HG03442 (cell line): ENCODE measurements around the gene ADD1.

Experiments
- ATAC-seq: cut with Tn5 transposase; IDR thresholded peaks from one replicate; pipeline ENCODE4 v1.9.1; 2021; ENCODE audit warnings: mild to moderate bottlenecking, moderate library complexity; ENCODE audit not compliant: unreplicated experiment

ADD1 gene

GRCh38 chr4:2858451-2859217 lies 15.0 kb downstream of the ADD1 start:
- no peak for ATAC-seq

DNA sequence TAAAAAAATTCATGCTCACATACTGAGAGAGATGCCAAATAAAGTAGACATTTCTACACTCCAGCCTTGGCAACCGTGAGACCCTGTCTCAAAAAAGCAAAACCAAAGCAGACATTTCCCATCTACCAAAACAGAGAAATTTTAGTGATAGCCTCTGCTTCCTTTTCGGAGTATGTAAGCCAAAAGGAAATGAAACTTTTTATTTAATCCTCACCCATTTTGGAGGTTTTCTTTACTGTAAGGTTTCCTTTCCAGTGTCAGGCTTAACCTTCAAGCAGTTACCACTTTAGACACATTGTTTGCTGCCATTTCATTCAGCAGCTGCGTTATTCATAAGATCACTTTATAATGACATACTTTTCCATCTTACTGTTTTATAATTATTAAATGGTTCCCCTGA lies 15.9 kb downstream of the ADD1 start:
- no peak for ATAC-seq

- ATAC-seq, result no peak
Observed at GRCh38 chr4:2860391-2861348, 17.0 kb downstream of the ADD1 start.

- no peak for ATAC-seq
Observed at GRCh38 chr4:2861631-2862436, 18.2 kb downstream of the ADD1 start.

- no peak for ATAC-seq
Observed at GRCh38 chr4:2862528-2862927, 18.9 kb downstream of the ADD1 start.

DNA sequence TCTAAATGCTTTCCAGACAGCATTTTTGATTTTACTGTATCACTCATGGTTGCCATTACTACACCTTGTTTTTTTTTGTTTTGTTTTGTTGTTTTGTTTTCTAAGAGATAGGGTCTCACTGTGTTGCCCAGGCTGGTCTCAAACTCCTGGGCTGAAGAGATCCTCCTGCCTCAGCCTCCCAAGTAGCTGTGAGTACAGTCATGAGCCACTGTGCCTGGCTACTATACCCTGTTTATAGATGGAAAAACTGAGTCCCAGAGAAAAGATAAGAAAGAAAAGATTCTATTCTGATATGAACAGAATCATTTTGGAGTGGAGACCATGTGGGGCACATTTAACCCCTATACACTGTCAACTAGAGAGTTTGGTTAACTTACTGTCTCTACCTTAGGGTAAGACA lies 20.0 kb downstream of the ADD1 start:
- ATAC-seq, result no peak

- ATAC-seq, result no peak
Observed at GRCh38 chr4:2865196-2865780, 21.6 kb downstream of the ADD1 start.

DNA sequence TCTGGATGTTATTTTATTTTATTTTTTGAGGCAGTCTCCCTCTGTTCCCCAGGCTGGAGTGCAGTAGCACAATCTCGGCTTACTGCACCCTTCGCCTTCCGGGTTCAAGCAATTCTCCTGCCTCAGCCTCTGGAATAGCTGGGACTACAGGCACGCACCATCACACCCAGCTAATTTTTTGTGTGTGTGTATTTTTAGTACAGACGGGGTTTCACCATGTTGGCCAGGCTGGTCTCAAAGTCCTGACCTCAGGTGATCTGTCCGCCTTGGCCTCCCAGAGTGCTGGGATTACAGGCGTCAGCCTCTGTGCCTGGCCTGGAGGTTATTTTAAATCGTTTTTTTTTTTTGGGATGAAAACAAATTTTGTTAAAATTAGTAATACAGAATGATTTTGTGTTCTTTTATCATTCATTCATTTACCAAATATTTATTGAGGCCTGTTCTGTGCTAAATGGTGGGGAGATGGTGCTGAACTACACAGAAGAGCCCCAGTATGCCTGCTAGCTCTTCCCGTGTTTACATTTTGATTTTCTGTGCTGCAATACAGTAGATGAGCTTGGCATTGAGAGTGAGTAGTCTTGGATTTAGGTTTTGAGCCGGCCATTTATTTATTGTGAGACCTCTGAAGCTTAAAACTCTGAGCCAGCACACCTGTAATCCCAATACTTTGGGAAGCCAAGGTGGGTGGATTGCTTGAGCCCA lies 22.7 kb downstream of the ADD1 start:
- no peak for ATAC-seq

DNA sequence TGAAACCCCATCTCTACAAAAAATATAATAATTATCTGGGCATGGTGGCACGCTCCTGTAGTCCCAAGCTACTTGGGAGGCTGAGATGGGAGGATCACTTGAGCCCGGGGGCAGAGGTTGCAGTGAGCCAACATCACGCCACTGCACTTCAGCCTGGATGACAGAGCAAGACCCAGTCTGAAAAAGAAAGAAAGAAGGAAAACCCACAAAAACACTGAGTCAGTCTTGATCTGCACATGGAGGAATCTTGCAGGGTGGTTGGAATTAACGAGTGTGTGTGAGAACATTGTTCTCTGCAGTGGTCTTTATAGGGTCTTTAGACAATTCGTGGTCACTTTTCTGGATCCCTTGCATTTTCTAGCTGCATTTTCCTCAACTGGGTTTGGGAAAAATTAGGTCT lies 23.2 kb downstream of the ADD1 start:
- no peak for ATAC-seq

DNA sequence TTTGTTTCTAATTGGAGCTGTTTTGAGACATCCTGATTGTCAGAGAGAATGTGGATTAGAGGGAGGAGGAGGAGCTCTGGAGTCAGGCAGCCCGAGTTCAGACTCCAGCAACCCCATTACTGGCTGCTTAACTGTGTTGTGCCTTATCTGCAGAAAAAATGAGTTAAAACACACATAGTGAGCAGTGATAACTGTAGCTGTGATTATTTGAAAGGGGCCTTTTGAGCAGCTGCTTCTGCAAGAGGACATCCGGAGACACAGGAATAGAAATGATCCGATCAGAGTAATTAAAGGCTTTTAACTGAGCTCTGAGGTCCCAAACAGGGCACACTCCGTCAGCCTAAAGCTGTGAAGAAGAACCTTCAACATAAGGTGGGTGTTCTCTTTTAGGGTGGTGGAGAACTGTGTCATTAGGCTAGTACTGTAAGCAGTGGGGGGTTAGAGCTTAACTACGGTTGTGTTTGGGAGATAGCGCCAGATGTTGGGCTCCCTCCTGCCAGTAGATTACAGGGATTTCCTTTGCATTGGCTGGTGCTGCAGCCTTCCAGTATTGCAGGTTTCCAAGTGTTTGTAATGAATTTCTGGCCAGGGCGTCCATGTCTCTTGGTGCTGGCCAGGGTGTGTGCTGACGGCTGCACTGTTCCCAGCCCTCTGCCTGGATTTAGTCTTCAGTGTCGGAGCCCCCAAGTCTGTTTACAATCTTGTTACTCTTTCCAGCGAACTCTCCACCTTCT lies 24.3 kb downstream of the ADD1 start:
- no peak for ATAC-seq

DNA sequence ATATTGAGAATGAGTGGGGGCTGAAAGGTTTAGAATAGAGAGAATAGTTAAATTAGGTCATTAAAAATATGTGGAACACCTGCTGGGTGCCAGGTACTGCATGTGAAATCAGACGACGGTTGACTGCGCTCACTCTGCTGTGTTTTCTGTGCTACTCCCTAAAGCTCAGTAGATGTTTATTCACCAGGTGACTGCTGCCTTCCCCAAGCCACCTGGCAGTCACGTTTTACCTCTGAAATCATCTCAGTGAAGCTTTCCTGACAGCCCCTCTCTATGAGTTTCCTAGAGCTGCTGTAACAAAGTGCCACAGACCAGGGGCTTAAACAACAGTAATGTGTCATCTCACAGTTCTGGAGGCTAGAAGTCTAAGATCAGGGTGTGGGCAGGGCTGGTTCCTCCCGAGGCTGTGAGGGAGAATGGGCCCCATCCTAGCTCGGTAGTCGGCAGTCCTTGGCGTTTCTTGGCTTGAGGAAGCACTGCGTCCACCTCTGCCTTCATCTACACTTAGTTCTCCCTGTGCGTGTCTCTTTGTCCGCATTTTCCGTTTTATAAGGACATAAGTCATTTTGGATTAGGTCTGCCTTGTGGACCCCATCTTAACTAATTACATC lies 25.3 kb downstream of the ADD1 start:
- no peak for ATAC-seq

GRCh38 chr4:2869659-2870058 lies 26.0 kb downstream of the ADD1 start:
- ATAC-seq, result no peak

DNA sequence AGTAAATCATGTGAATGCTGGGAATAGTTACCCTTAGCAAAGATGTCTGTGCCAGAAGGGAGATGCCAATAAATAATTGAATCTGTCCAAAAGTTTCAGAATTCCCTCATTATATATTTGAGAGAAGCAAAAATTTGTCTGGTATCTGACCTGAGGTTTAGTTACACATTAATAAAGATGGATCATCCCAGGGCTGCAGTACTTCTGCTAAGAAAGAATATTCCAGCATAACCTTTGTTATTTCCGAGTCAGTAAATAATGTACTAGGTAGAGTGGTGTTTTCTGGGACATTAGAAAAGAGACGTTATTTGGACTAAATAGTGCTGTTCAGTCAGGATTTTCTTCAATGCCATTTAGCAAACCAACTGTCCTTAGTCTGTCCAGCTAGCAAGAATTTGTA lies 26.4 kb downstream of the ADD1 start:
- no peak for ATAC-seq

- no peak for ATAC-seq
Observed at GRCh38 chr4:2871466-2871865, 27.8 kb downstream of the ADD1 start.

DNA sequence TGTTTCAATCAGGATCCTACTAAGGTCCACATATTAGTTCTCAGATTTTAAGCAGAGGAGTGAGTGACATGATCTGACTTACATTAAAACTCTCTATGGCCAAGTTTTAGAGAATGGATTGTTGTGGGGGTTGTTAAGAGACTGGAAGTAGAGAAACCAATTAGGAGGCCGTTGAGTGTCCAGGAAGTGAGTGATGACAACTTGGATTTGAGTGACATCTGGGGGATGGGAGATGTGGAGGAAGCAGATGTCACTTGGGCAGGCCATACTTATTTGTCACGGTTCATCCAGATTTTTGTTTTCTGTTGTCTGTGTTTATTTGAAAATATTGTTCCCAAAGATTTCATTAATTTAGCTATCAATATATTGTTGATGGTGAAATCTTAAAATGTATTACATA lies 28.3 kb downstream of the ADD1 start:
- no peak for ATAC-seq

- no peak for ATAC-seq
Observed at GRCh38 chr4:2873329-2873728, 29.7 kb downstream of the ADD1 start.

DNA sequence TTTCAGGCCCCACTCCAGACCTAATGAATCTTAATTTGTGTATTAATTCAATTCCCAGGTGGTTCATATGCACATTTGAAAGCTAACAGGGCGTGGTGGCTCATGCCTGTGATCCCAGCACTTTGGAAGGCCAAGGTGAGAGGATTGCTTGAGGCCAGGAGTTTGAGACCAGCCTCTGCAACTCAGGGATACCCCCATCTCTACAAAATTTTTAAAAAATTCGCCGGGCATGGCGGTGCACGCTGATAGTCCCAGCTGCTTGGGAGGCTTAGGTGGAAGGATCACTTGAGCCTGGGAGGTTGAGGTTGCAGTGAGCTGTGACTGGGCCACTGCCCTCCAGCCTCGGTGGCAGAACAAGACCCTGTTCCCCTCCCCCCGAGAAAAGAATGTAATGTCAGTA lies 31.2 kb downstream of the ADD1 start:
- no peak for ATAC-seq

GRCh38 chr4:2875556-2875955 lies 31.9 kb downstream of the ADD1 start:
- no peak for ATAC-seq

DNA sequence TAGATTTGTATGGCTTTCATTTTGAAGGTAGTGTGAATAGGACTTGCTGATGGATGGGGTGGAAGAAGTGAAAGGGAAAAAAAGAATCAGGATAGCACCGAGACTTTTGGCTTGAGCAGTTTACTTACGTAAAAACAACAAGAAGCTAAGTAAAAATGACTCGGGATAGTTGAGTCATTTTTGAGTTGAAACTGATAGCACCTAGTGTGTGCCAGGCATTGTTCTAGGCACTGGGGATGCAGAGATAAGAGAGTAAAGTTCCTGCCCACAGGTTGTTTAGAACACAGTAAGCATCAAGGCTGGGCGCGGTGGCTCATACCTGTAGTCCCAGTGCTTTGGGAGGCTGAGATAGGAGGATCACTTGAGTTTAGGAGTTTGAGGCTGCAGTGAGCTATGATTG lies 34.7 kb downstream of the ADD1 start:
- ATAC-seq, result no peak
